PC-3 (cell line): ENCODE results near the gene TTLL12. TPM values are rescaled to one million over a fixed set of nuclear protein-coding genes. Genes with fewer than 3 reads are reported as not detected.

Experiments used
- ATAC-seq: fragments of 200-7000 bp; cut with Tn5 transposase; 2 replicates; pipeline ENCODE4 v1.9.1; 2020; ENCODE audit warnings: mild to moderate bottlenecking, moderate library complexity
- BruUV-seq: library from RNA; stranded (reverse); fragments of 400-500 nt; replicated peaks from 2 replicates; lab custom pipeline; 2021; lab: Mats Ljungman, UMichigan
- CTCF ChIA-PET: fragments of 300-600 bp; sonication (Branson Sonifier 250); formaldehyde crosslinking; loops from one replicate; lab custom pipeline; 2022; ENCODE audit warnings: antibody characterized with exemption; lab: Charles Lee
- POLR2A ChIA-PET: fragments of 300-600 bp; sonication (Branson Sonifier 250); formaldehyde crosslinking; loops from one replicate; lab custom pipeline; 2022; ENCODE audit warnings: antibody characterized with exemption; ENCODE audit not compliant: unreplicated experiment; lab: Charles Lee
- DNase-seq: peaks from one replicate; pipeline ENCODE4 v3.0.0-alpha.2; 2015
- H2AFZ ChIP-seq: fragments of 300-600 bp; sonication (generic); 2 replicates; pipeline ENCODE4 v1.6.0; 2016; ENCODE audit warnings: antibody characterized with exemption, low read length
- H3F3A ChIP-seq: fragments of 300-600 bp; sonication (generic); one replicate; pipeline ENCODE4 v1.6.0; 2017; ENCODE audit warnings: antibody characterized with exemption, low read length, control low read depth, mild to moderate bottlenecking; ENCODE audit not compliant: unreplicated experiment
- H3K27ac ChIP-seq: fragments of 300-600 bp; sonication (generic); 2 replicates; pipeline ENCODE4 v1.5.1; 2016; ENCODE audit warnings: mild to moderate bottlenecking, low read length
- H3K27me3 ChIP-seq: fragments of 300-600 bp; sonication (generic); 2 replicates; pipeline ENCODE4 v1.6.1; 2016; ENCODE audit warnings: low read length, mixed read lengths
- H3K36me3 ChIP-seq: fragments of 300-600 bp; sonication (generic); 2 replicates; pipeline ENCODE4 v1.6.1; 2016; ENCODE audit warnings: low read depth, mixed run types, low read length, mixed read lengths
- H3K4me1 ChIP-seq: fragments of 300-600 bp; sonication (generic); 2 replicates; pipeline ENCODE4 v1.5.1; 2016; ENCODE audit warnings: low read length; ENCODE audit not compliant: insufficient read depth
- H3K4me2 ChIP-seq: fragments of 300-600 bp; sonication (generic); 2 replicates; pipeline ENCODE4 v1.6.0; 2016; ENCODE audit warnings: low read length
- H3K4me3 ChIP-seq: fragments of 300-600 bp; sonication (generic); 2 replicates; pipeline ENCODE4 v1.5.1; 2016; ENCODE audit warnings: mild to moderate bottlenecking, low read length, mixed read lengths
- H3K79me2 ChIP-seq: fragments of 300-600 bp; sonication (generic); 2 replicates; pipeline ENCODE4 v1.6.1; 2017; ENCODE audit warnings: low read length, mixed read lengths
- H3K9ac ChIP-seq: fragments of 300-600 bp; sonication (generic); 2 replicates; pipeline ENCODE4 v1.6.0; 2016; ENCODE audit warnings: mild to moderate bottlenecking, low read length
- H3K9me2 ChIP-seq: fragments of 300-600 bp; sonication (generic); replicated peaks from 2 replicates; pipeline ENCODE4 v1.6.1; 2016; ENCODE audit warnings: mixed run types, low read length, mixed read lengths
- H3K9me3 ChIP-seq: fragments of 300-600 bp; sonication (generic); 2 replicates; pipeline ENCODE4 v1.6.1; 2016; ENCODE audit warnings: low read length, mixed read lengths
- H4K20me1 ChIP-seq: fragments of 300-600 bp; sonication (generic); 2 replicates; pipeline ENCODE4 v1.6.1; 2016; ENCODE audit warnings: low read length, mixed read lengths
- EZH2 ChIP-seq: fragments of 300-600 bp; sonication (generic); IDR thresholded peaks from one replicate; pipeline ENCODE4 v1.6.1; 2017; ENCODE audit warnings: antibody characterized with exemption, mild to moderate bottlenecking, low read length; ENCODE audit not compliant: unreplicated experiment
- EZH2phosphoT487 ChIP-seq: fragments of 300-600 bp; sonication (generic); IDR thresholded peaks from 2 replicates; pipeline ENCODE4 v1.6.1; 2018; ENCODE audit warnings: mild to moderate bottlenecking, antibody characterized with exemption, low read length, borderline replicate concordance
- intact Hi-C: fragments of 100-400 bp; cut with micrococcal nuclease; formaldehyde crosslinking; loops from 2 replicates; pipeline ENCODE4 v1.9.0; 2023
- total RNA-seq: library from RNA; depleted of rRNA; stranded (reverse); fragments of >200 nt; gene quantifications from 2 replicates; pipeline ENCODE4 v1.2.3, GENCODE V29; 2014
- TF ChIP-seq, protein P1 (sequence below): fragments of 300-600 bp; sonication (generic); conservative IDR thresholded peaks from 2 replicates; pipeline ENCODE4 v1.5.1; 2017; ENCODE audit warnings: antibody characterized with exemption, low read depth, mild to moderate bottlenecking, low read length

The TTLL12 gene
- total RNA-seq, 1 experiment from 2014 or later: 48.9 TPM

DNA sequence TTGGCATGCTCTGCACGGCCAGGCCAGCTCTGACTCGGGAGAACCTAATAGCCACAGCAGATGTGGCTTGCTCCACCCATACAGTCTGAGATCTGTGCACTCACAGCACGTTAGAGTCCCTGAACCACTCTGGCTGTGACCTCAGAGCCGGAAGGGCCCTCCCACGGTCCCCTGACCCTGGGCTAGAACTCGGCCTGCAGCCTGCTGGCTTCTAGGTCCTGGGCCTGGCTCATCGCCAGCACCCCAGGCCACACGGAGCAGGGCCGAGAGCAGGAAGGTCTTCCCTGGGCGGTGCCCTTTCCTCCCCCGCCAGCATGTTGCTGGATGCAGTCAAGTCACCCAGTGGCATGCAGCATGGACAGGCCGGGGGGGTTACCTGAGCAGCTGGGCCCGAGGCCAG lies 35.3 kb upstream of the TTLL12 start:
- TF ChIP-seq EZH2: no peak
- TF ChIP-seq, protein P1, sequence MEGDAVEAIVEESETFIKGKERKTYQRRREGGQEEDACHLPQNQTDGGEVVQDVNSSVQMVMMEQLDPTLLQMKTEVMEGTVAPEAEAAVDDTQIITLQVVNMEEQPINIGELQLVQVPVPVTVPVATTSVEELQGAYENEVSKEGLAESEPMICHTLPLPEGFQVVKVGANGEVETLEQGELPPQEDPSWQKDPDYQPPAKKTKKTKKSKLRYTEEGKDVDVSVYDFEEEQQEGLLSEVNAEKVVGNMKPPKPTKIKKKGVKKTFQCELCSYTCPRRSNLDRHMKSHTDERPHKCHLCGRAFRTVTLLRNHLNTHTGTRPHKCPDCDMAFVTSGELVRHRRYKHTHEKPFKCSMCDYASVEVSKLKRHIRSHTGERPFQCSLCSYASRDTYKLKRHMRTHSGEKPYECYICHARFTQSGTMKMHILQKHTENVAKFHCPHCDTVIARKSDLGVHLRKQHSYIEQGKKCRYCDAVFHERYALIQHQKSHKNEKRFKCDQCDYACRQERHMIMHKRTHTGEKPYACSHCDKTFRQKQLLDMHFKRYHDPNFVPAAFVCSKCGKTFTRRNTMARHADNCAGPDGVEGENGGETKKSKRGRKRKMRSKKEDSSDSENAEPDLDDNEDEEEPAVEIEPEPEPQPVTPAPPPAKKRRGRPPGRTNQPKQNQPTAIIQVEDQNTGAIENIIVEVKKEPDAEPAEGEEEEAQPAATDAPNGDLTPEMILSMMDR: no peak
- no peak for TF ChIP-seq EZH2phosphoT487
- BruUV-seq: no TSS peak

GRCh38 chr22:43220625-43221380 lies 33.9 kb upstream of the TTLL12 start:
- TF ChIP-seq EZH2phosphoT487 (no peak), EZH2 (no peak)
- TF ChIP-seq, protein P1: no peak
- intact Hi-C loops: no loop called here
- no peaks in the 10 kb centered on the region for H3F3A ChIP-seq
- no peak overlapping the region for H3K4me3 ChIP-seq
- ATAC-seq (no peak), DNase-seq (no peak)
- no peaks in the 10 kb centered on the region for H3K36me3 ChIP-seq
- POLR2A ChIA-PET: interaction anchor here (0.6 kb wide), 1 partner anchor 33 kb away, joined by 4 read pairs; no protein-coding TSS in a partner anchor
- no peak overlapping the region for H3K4me2 ChIP-seq
- no peaks in the 10 kb centered on the region for H3K4me1 ChIP-seq
- no peaks in the 10 kb centered on the region for H3K79me2 ChIP-seq
- H3K9ac ChIP-seq: no peak overlapping the region
- H3K9me3 ChIP-seq: no peaks in the 10 kb centered on the region
- BruUV-seq: no TSS peak
- H3K9me2 ChIP-seq: no peaks in the 10 kb centered on the region
- H3K27ac ChIP-seq: no peak overlapping the region
- H3K27me3 ChIP-seq: no peaks in the 10 kb centered on the region
- CTCF ChIA-PET: no interaction called here
- no peaks in the 10 kb centered on the region for H4K20me1 ChIP-seq
- H2AFZ ChIP-seq: no peak overlapping the region

More for the DNA sequence above, 35.3 kb upstream of the TTLL12 start:
- H4K20me1 ChIP-seq: no peaks in the 10 kb centered on the region
- H3K4me2 ChIP-seq: no peak overlapping the region
- ChIA-PET POLR2A (no interaction called here), CTCF (no interaction called here)
- H3K36me3 ChIP-seq: no peaks in the 10 kb centered on the region
- H3K4me1 ChIP-seq: no peaks in the 10 kb centered on the region
- no peak overlapping the region for H3K27ac ChIP-seq
- no peaks in the 10 kb centered on the region for H3K9me3 ChIP-seq
- H3K9me2 ChIP-seq: no peaks in the 10 kb centered on the region
- intact Hi-C loops: no loop called here
- no peak overlapping the region for H2AFZ ChIP-seq
- no peak for DNase-seq
- H3K27me3 ChIP-seq: no peaks in the 10 kb centered on the region
- no peaks in the 10 kb centered on the region for H3F3A ChIP-seq
- H3K79me2 ChIP-seq: no peaks in the 10 kb centered on the region
- no peak for ATAC-seq
- H3K9ac ChIP-seq: no peak overlapping the region
- no peak overlapping the region for H3K4me3 ChIP-seq

GRCh38 chr22:43218786-43219185 lies 31.9 kb upstream of the TTLL12 start:
- Histone ChIP-seq H3K27me3 (no peaks in the 10 kb centered on the region), H3K9ac (no peak overlapping the region), H3K4me2 (no peak overlapping the region), H3K9me3 (no peaks in the 10 kb centered on the region), H2AFZ (no peak overlapping the region), H3K9me2 (no peaks in the 10 kb centered on the region), H3K4me3 (no peak overlapping the region), H3F3A (no peaks in the 10 kb centered on the region), H4K20me1 (no peaks in the 10 kb centered on the region), H3K27ac (no peak overlapping the region), H3K4me1 (no peaks in the 10 kb centered on the region), H3K36me3 (no peaks in the 10 kb centered on the region), H3K79me2 (no peaks in the 10 kb centered on the region)
- ChIA-PET POLR2A (no interaction called here), CTCF (no interaction called here)
- TF ChIP-seq, protein P1: no peak
- TF ChIP-seq EZH2 (no peak), EZH2phosphoT487 (no peak)
- intact Hi-C loops: no loop called here
- BruUV-seq: no TSS peak
- no peak for ATAC-seq
- DNase-seq: peak; percentile 3
